Effector memory CD4-positive, alpha-beta T cell (primary cell): ENCODE measurements around the gene KCNE1.

Source experiments
- DNase-seq, 3 donors: peaks; one replicate each; pipeline ENCODE4 v3.0.0-alpha.2; 2020
- H3K27ac ChIP-seq: 2 replicates; pipeline ENCODE4 v1.7.0; 2013; ENCODE audit warnings: mild to moderate bottlenecking, low read length, moderate library complexity; ENCODE audit not compliant: insufficient read depth, poor library complexity, severe bottlenecking
- H3K27me3 ChIP-seq: replicated peaks from 2 replicates; pipeline ENCODE4 v1.7.0; 2013; ENCODE audit warnings: mild to moderate bottlenecking, low read length; ENCODE audit not compliant: insufficient read depth, control insufficient read depth, poor library complexity, severe bottlenecking
- H3K36me3 ChIP-seq: 2 replicates; pipeline ENCODE4 v1.7.0; 2013; ENCODE audit warnings: mild to moderate bottlenecking, low read length, moderate library complexity; ENCODE audit not compliant: control insufficient read depth, insufficient read depth
- H3K4me1 ChIP-seq: 2 replicates; pipeline ENCODE4 v1.7.0; 2013; ENCODE audit warnings: low read length, mild to moderate bottlenecking; ENCODE audit not compliant: control insufficient read depth, insufficient read depth, poor library complexity, severe bottlenecking
- H3K4me3 ChIP-seq: 2 replicates; pipeline ENCODE4 v1.7.0; 2013; ENCODE audit warnings: low read length, low read depth, mild to moderate bottlenecking; ENCODE audit not compliant: insufficient read depth, poor library complexity, severe bottlenecking
- H3K9me3 ChIP-seq: 2 replicates; pipeline ENCODE4 v1.7.0; 2013; ENCODE audit warnings: mild to moderate bottlenecking, low read length, moderate library complexity; ENCODE audit not compliant: control insufficient read depth

The KCNE1 gene

GRCh38 chr21:34552360-34553098 lies 40.5 kb upstream of the KCNE1 start:
- Histone ChIP-seq H3K4me1 (no peaks in the 10 kb centered on the region), H3K27ac (no peak overlapping the region), H3K4me3 (no peak overlapping the region), H3K9me3 (no peaks in the 10 kb centered on the region), H3K27me3 (no peaks in the 10 kb centered on the region), H3K36me3 (no peaks in the 10 kb centered on the region)
- no peak for DNase-seq

GRCh38 chr21:34550182-34550799 lies 38.3 kb upstream of the KCNE1 start:
- no peak overlapping the region for H3K4me3 ChIP-seq
- DNase-seq = no peak
- no peaks in the 10 kb centered on the region for H3K27me3 ChIP-seq
- no peaks in the 10 kb centered on the region for H3K36me3 ChIP-seq
- no peaks in the 10 kb centered on the region for H3K9me3 ChIP-seq
- H3K27ac ChIP-seq = no peak overlapping the region
- H3K4me1 ChIP-seq = no peaks in the 10 kb centered on the region

GRCh38 chr21:34548781-34549376 lies 36.9 kb upstream of the KCNE1 start:
- DNase-seq = no peak
- Histone ChIP-seq H3K27me3 (no peaks in the 10 kb centered on the region), H3K9me3 (no peaks in the 10 kb centered on the region), H3K4me3 (no peak overlapping the region), H3K4me1 (no peaks in the 10 kb centered on the region), H3K36me3 (no peaks in the 10 kb centered on the region), H3K27ac (no peak overlapping the region)

GRCh38 chr21:34546542-34546941 lies 34.5 kb upstream of the KCNE1 start:
- no peak overlapping the region for H3K27ac ChIP-seq
- H3K27me3 ChIP-seq = no peaks in the 10 kb centered on the region
- no peaks in the 10 kb centered on the region for H3K4me1 ChIP-seq
- no peak overlapping the region for H3K4me3 ChIP-seq
- no peak for DNase-seq
- H3K9me3 ChIP-seq = no peaks in the 10 kb centered on the region
- H3K36me3 ChIP-seq = no peaks in the 10 kb centered on the region

GRCh38 chr21:34545079-34545884 lies 33.3 kb upstream of the KCNE1 start:
- no peak overlapping the region for H3K27ac ChIP-seq
- no peak for DNase-seq

GRCh38 chr21:34544032-34544496 lies 32.1 kb upstream of the KCNE1 start:
- no peaks in the 10 kb centered on the region for H3K27me3 ChIP-seq
- no peaks in the 10 kb centered on the region for H3K36me3 ChIP-seq
- no peaks in the 10 kb centered on the region for H3K4me1 ChIP-seq
- H3K27ac ChIP-seq = no peak overlapping the region
- no peaks in the 10 kb centered on the region for H3K9me3 ChIP-seq
- no peak overlapping the region for H3K4me3 ChIP-seq
- peak in 1 of 3 donors; percentile 28 for DNase-seq

More at GRCh38 chr21:34545079-34545884, 33.3 kb upstream of the KCNE1 start:
- Histone ChIP-seq H3K27me3 (no peaks in the 10 kb centered on the region), H3K4me1 (no peaks in the 10 kb centered on the region), H3K36me3 (no peaks in the 10 kb centered on the region), H3K4me3 (no peak overlapping the region), H3K9me3 (no peaks in the 10 kb centered on the region)

GRCh38 chr21:34543017-34543416 lies 31.0 kb upstream of the KCNE1 start:
- no peaks in the 10 kb centered on the region for H3K36me3 ChIP-seq
- no peaks in the 10 kb centered on the region for H3K9me3 ChIP-seq
- H3K4me1 ChIP-seq = no peaks in the 10 kb centered on the region
- H3K4me3 ChIP-seq = no peak overlapping the region
- DNase-seq = no peak
- no peaks in the 10 kb centered on the region for H3K27me3 ChIP-seq
- no peak overlapping the region for H3K27ac ChIP-seq

GRCh38 chr21:34540206-34540605 lies 28.2 kb upstream of the KCNE1 start:
- no peaks in the 10 kb centered on the region for H3K36me3 ChIP-seq
- no peaks in the 10 kb centered on the region for H3K27me3 ChIP-seq
- DNase-seq = no peak
- no peak overlapping the region for H3K4me3 ChIP-seq
- no peaks in the 10 kb centered on the region for H3K4me1 ChIP-seq
- no peaks in the 10 kb centered on the region for H3K9me3 ChIP-seq
- no peak overlapping the region for H3K27ac ChIP-seq

- no peaks in the 10 kb centered on the region for H3K9me3 ChIP-seq
- no peak overlapping the region for H3K27ac ChIP-seq
- no peaks in the 10 kb centered on the region for H3K27me3 ChIP-seq
- H3K4me1 ChIP-seq = no peaks in the 10 kb centered on the region
- DNase-seq = no peak
- H3K36me3 ChIP-seq = no peaks in the 10 kb centered on the region
- no peak overlapping the region for H3K4me3 ChIP-seq
Observed at GRCh38 chr21:34537838-34538237, 25.8 kb upstream of the KCNE1 start.
